Measurements from ENCODE around the gene CBLL2. TPM values are rescaled to one million over a fixed set of nuclear protein-coding genes. Genes with fewer than 3 reads are reported as not detected.

The CBLL2 gene
- total and polyA plus RNA-seq, 2 donors (not counting 1 experiment from before 2014, with no cell fraction given): not detected

DNA sequence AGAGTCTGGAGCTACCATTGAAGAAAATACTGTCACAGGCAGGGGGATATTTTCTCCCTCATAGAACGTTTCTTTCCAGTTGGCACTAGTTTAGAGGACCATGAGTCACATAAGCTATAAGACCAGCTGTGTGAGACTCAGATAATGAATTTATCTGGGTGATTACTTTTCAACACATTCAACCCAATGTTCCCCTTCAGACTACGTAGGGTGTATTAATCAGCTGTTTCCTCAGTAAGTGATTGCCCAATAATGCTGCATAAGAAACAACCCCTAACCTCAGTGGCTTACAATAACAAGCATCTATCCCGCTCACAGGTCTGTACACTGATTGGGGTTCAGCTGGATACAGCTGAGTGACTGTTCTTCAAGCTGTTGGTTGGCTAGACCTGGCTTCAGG, 38.1 kb downstream of the CBLL2 start:
- no peak overlapping the region for H3K4me3 ChIP-seq (ENCODE audit: control extremely low read depth in 1 of 5, extremely low read depth in 1 of 5, insufficient read depth in 1 of 5, low read depth in 2 of 5, low read length in 4 of 5)
- Mint-ChIP-seq H3K9me3 (ENCODE audit: insufficient read depth) (no peaks in the 10 kb centered on the region), H3K27me3 (peaks cover 10% of the 10 kb centered on the region), H3K4me1 (no peaks in the 10 kb centered on the region), H3K4me3 (no peak overlapping the region), H3K27ac (no peak overlapping the region)
- H3K4me2 ChIP-seq (replicated peaks; ENCODE audit: low read depth, low read length, poor library complexity, severe bottlenecking): no peak overlapping the region
- H3K27ac ChIP-seq (ENCODE audit: low read length in 2 of 2): no peak overlapping the region
- no peaks in the 10 kb centered on the region for H3K79me2 ChIP-seq (ENCODE audit: control insufficient read depth, insufficient read depth, low read length)
- ATAC-seq (ENCODE audit: low read depth) (no peak), DNase-seq (no peak)
- H3K9ac ChIP-seq (ENCODE audit: low read length): no peak overlapping the region
- WGBS (ENCODE audit: insufficient coverage): no CpG with 5 or more reads among the region's 3 CpGs
- H4K20me1 ChIP-seq (ENCODE audit: control insufficient read depth, insufficient read depth, low read length, poor library complexity, severe bottlenecking): no peaks in the 10 kb centered on the region
- ChIA-PET POLR2A (no interaction called here), CTCF (no interaction called here)
- H3K9me3 ChIP-seq (ENCODE audit: control extremely low read depth in 1 of 3, control insufficient read depth in 2 of 3, insufficient read depth in 1 of 3, low read length in 2 of 3): peaks cover 0 to 2% (median 0%) of the 10 kb centered on the region in 3 donors
- H3K4me1 ChIP-seq (ENCODE audit: control insufficient read depth in 2 of 2, insufficient read depth in 2 of 2, low read length in 2 of 2): no peaks in the 10 kb centered on the region
- H2AFZ ChIP-seq (ENCODE audit: insufficient read depth, low read depth, low read length, poor library complexity, severe bottlenecking): no peak overlapping the region
- H3K36me3 ChIP-seq (replicated peaks in 1 of 2; ENCODE audit: control extremely low read depth in 1 of 2, control insufficient read depth in 1 of 2, extremely low read depth in 1 of 2, insufficient read depth in 2 of 2, low read length in 1 of 2): no peaks in the 10 kb centered on the region
- no peak for TF ChIP-seq EZH2 (IDR thresholded peaks at IDR 0.05; ENCODE audit: borderline replicate concordance, insufficient read depth, low read depth, low read length, poor library complexity, severe bottlenecking)
- intact Hi-C loops (cut with micrococcal nuclease): no loop called here
- peaks cover 0 to 3% (median 0%) of the 10 kb centered on the region in 4 experiments for H3K27me3 ChIP-seq (replicated peaks in 1 of 4; ENCODE audit: control extremely low read depth in 1 of 4, control insufficient read depth in 3 of 4, insufficient read depth in 4 of 4, low read length in 3 of 4)

DNA sequence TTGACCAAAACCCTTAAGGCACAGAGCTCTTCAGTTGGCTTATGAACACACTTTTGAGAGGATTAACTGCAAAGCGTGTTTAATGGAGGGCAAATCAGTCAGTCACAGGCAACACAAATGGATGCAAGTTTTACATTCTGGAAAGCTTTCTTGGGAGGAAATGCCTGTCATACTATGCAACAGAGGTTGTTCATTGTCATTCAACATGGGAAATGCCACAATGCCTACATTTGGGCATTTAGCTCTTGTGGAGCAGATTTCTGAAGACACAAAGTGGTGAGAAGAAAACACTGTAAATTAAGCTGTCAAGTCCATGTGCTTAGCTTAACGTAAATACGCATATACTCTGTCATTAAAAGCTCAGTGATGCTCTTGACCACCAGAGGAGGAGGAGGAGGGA, 41.1 kb downstream of the CBLL2 start:
- intact Hi-C loops (cut with micrococcal nuclease): no loop called here
- TF ChIP-seq EZH2 (IDR thresholded peaks at IDR 0.05; ENCODE audit: borderline replicate concordance, insufficient read depth, low read depth, low read length, poor library complexity, severe bottlenecking): no peak
- TF ChIP-seq, protein P1, sequence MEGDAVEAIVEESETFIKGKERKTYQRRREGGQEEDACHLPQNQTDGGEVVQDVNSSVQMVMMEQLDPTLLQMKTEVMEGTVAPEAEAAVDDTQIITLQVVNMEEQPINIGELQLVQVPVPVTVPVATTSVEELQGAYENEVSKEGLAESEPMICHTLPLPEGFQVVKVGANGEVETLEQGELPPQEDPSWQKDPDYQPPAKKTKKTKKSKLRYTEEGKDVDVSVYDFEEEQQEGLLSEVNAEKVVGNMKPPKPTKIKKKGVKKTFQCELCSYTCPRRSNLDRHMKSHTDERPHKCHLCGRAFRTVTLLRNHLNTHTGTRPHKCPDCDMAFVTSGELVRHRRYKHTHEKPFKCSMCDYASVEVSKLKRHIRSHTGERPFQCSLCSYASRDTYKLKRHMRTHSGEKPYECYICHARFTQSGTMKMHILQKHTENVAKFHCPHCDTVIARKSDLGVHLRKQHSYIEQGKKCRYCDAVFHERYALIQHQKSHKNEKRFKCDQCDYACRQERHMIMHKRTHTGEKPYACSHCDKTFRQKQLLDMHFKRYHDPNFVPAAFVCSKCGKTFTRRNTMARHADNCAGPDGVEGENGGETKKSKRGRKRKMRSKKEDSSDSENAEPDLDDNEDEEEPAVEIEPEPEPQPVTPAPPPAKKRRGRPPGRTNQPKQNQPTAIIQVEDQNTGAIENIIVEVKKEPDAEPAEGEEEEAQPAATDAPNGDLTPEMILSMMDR (IDR thresholded peaks at IDR 0.05): no peak
- Histone ChIP-seq H3K9ac (ENCODE audit: low read length) (no peak overlapping the region), H3K4me2 (replicated peaks; ENCODE audit: low read depth, low read length, poor library complexity, severe bottlenecking) (no peak overlapping the region), H3K27ac (ENCODE audit: low read length in 2 of 2) (no peak overlapping the region), H3K79me2 (ENCODE audit: control insufficient read depth, insufficient read depth, low read length) (no peaks in the 10 kb centered on the region), H3K36me3 (replicated peaks in 1 of 2; ENCODE audit: control extremely low read depth in 1 of 2, control insufficient read depth in 1 of 2, extremely low read depth in 1 of 2, insufficient read depth in 2 of 2, low read length in 1 of 2) (no peaks in the 10 kb centered on the region), H3K9me3 (ENCODE audit: control extremely low read depth in 1 of 3, control insufficient read depth in 2 of 3, insufficient read depth in 1 of 3, low read length in 2 of 3) (peaks cover 0 to 2% (median 0%) of the 10 kb centered on the region in 3 donors), H3K4me3 (ENCODE audit: control extremely low read depth in 1 of 5, extremely low read depth in 1 of 5, insufficient read depth in 1 of 5, low read depth in 2 of 5, low read length in 4 of 5) (no peak overlapping the region), H2AFZ (ENCODE audit: insufficient read depth, low read depth, low read length, poor library complexity, severe bottlenecking) (no peak overlapping the region), H3K27me3 (replicated peaks in 1 of 4; ENCODE audit: control extremely low read depth in 1 of 4, control insufficient read depth in 3 of 4, insufficient read depth in 4 of 4, low read length in 3 of 4) (peaks cover 0 to 3% (median 0%) of the 10 kb centered on the region in 4 experiments), H3K4me1 (ENCODE audit: control insufficient read depth in 2 of 2, insufficient read depth in 2 of 2, low read length in 2 of 2) (no peaks in the 10 kb centered on the region), H4K20me1 (ENCODE audit: control insufficient read depth, insufficient read depth, low read length, poor library complexity, severe bottlenecking) (no peaks in the 10 kb centered on the region)
- Mint-ChIP-seq H3K4me1 (no peaks in the 10 kb centered on the region), H3K27ac (no peak overlapping the region), H3K4me3 (no peak overlapping the region), H3K27me3 (peaks cover 8% of the 10 kb centered on the region), H3K9me3 (ENCODE audit: insufficient read depth) (no peaks in the 10 kb centered on the region)
- no peak for DNase-seq
- POLR2A ChIA-PET: no interaction called here
- no peak for ATAC-seq (ENCODE audit: low read depth)
- CTCF ChIA-PET: no interaction called here
- no CpG with 5 or more reads among the region's 3 CpGs for WGBS (ENCODE audit: insufficient coverage)

Data from B cell (primary cell).